OCI-LY7 (cell line): Measurements from ENCODE around the gene RNF224. TPM values are rescaled to one million over a fixed set of nuclear protein-coding genes. Genes with fewer than 3 reads are reported as not detected.
A peak's percentile ranks its signal among the peaks of the same experiment; 100 is the strongest.

ENCODE experiments used
- Bru-seq: library from RNA; stranded (reverse); fragments of 400-500 nt; gene quantifications from one replicate; lab custom pipeline; 2021; lab: Mats Ljungman, UMichigan
- BruChase-seq, 2 experiments: library from RNA; stranded (reverse); fragments of 400-500 nt; gene quantifications; one replicate each; lab custom pipeline; 2021; lab: Mats Ljungman, UMichigan
- BruUV-seq: library from RNA; stranded (reverse); fragments of 400-500 nt; replicated peaks from 2 replicates; lab custom pipeline; 2021; lab: Mats Ljungman, UMichigan
- CTCF ChIA-PET: fragments of 300-600 bp; sonication (Branson Sonifier 250); formaldehyde crosslinking; loops from one replicate; lab custom pipeline; 2022; ENCODE audit warnings: antibody characterized with exemption; ENCODE audit not compliant: unreplicated experiment; lab: Charles Lee
- POLR2A ChIA-PET: fragments of 300-600 bp; sonication (Branson Sonifier 250); formaldehyde crosslinking; loops from one replicate; lab custom pipeline; 2022; ENCODE audit warnings: antibody characterized with exemption; lab: Charles Lee
- DNase-seq: peaks from one replicate; pipeline ENCODE4 v3.0.0-alpha.2; 2015; ENCODE audit warnings: low spot score
- H2AFZ ChIP-seq: fragments of 200-600 bp; sonication (generic), shearing (Covaris generic); 2 replicates; pipeline ENCODE4 v1.6.1; 2014; ENCODE audit warnings: mild to moderate bottlenecking, antibody characterized with exemption, low read length, moderate library complexity
- H3K27ac ChIP-seq: fragments of 200-600 bp; sonication (generic); 2 replicates; pipeline ENCODE4 v1.5.1; 2014; ENCODE audit warnings: mixed run types, low read depth, mild to moderate bottlenecking, moderate library complexity, low read length, inconsistent platforms; ENCODE audit not compliant: poor library complexity, severe bottlenecking
- H3K36me3 ChIP-seq: fragments of 200-600 bp; sonication (generic); 2 replicates; pipeline ENCODE4 v1.6.1; 2014; ENCODE audit warnings: mild to moderate bottlenecking, antibody characterized with exemption, low read length, moderate library complexity, mixed read lengths; ENCODE audit not compliant: insufficient read depth
- H3K4me1 ChIP-seq: fragments of 200-600 bp; sonication (generic); 2 replicates; pipeline ENCODE4 v1.5.1; 2014; ENCODE audit warnings: mild to moderate bottlenecking, low read length; ENCODE audit not compliant: insufficient read depth, poor library complexity, severe bottlenecking
- H3K4me2 ChIP-seq: fragments of 200-600 bp; sonication (generic); 2 replicates; pipeline ENCODE4 v1.6.1; 2014; ENCODE audit warnings: mild to moderate bottlenecking, low read length
- H3K4me3 ChIP-seq: fragments of 200-600 bp; sonication (generic); 2 replicates; pipeline ENCODE4 v1.5.1; 2014; ENCODE audit warnings: mild to moderate bottlenecking, low read depth, low read length; ENCODE audit not compliant: poor library complexity, severe bottlenecking
- H3K79me2 ChIP-seq: fragments of 200-600 bp; sonication (generic); 2 replicates; pipeline ENCODE4 v1.6.1; 2016; ENCODE audit warnings: low read depth, mild to moderate bottlenecking, low read length, moderate library complexity, mixed read lengths; ENCODE audit not compliant: insufficient read depth
- H3K9me2 ChIP-seq: fragments of 200-600 bp; sonication (generic); 2 replicates; pipeline ENCODE4 v1.6.1; 2016; ENCODE audit warnings: mild to moderate bottlenecking, low read length, mixed read lengths; ENCODE audit not compliant: insufficient read depth
- H3K9me3 ChIP-seq: fragments of 200-600 bp; sonication (generic); 2 replicates; pipeline ENCODE4 v1.6.1; 2014; ENCODE audit warnings: mild to moderate bottlenecking, mixed run types, low read length, mixed read lengths
- H4K20me1 ChIP-seq: fragments of 200-600 bp; sonication (generic); 2 replicates; pipeline ENCODE4 v1.6.1; 2014; ENCODE audit warnings: mild to moderate bottlenecking, antibody characterized with exemption, low read length, moderate library complexity, mixed read lengths; ENCODE audit not compliant: insufficient read depth
- CTCF ChIP-seq: fragments of 200-600 bp; sonication (generic); conservative IDR thresholded peaks from 2 replicates; pipeline ENCODE4 v1.5.1; 2014; ENCODE audit warnings: mild to moderate bottlenecking, antibody characterized with exemption, low read length, moderate library complexity, mixed read lengths
- EZH2phosphoT487 ChIP-seq: fragments of 200-600 bp; sonication (generic); IDR thresholded peaks from 2 replicates; pipeline ENCODE4 v1.6.1; 2018; ENCODE audit warnings: low read depth, borderline replicate concordance, mild to moderate bottlenecking, mixed run types, antibody characterized with exemption, low read length, moderate library complexity, mixed read lengths
- intact Hi-C: fragments of 100-400 bp; cut with micrococcal nuclease; formaldehyde crosslinking; loops from one replicate; pipeline ENCODE4 v1.10.0; 2022; ENCODE audit not compliant: unreplicated experiment
- long read RNA-seq: library from polyadenylated mRNA; stranded (forward); transcript quantifications from one replicate; pipeline ENCODE4 v2.0.0, GENCODE V29; 2022
- total RNA-seq, 2 experiments: library from RNA; depleted of rRNA in 1 of 2; stranded (reverse); fragments of >200 nt in 1 of 2; shearing (Covaris generic) in 1 of 2; gene quantifications; 2 replicates each; pipeline ENCODE4 v1.2.3, GENCODE V29; 2014 to 2022

RNF224 gene
- total RNA-seq (2014; rRNA removed; shearing (Covaris generic)) (0.13 TPM in 1 of 2 replicates, not detected in the other), total RNA-seq (2022) (0.30 TPM in 1 of 2 replicates, not detected in the other), Bru-seq, nascent RNA (not detected), BruChase-seq, experiment 1, labeled RNA remaining after a 6-hour chase (percentile 24 among the genes with signal in this experiment), BruChase-seq, experiment 2, labeled RNA remaining after a 2-hour chase (percentile 18 among the genes with signal in this experiment)
- long read RNA-seq = 0 reads

- CTCF ChIA-PET = interaction anchor here (0.6 kb wide), 1 partner anchor 34 kb away, joined by 3 read pairs; no protein-coding TSS in a partner anchor
- no peak within 1 kb of the TSS for H3K27ac ChIP-seq
- no peak for TF ChIP-seq EZH2phosphoT487
- TF ChIP-seq CTCF = peak; percentile 96
- H3K4me3 ChIP-seq = no peak within 1 kb of the TSS
- intact Hi-C loops = loop anchor here (1.0 to 2.0 kb wide), 4 partner anchors 27 to 181 kb away; partner anchors contain the start of genes NPDC1 and TPRN
- no peak within 1 kb of the TSS for H3K4me2 ChIP-seq
- H3K4me1 ChIP-seq = peaks cover 21% of the 10 kb centered on the region
- H3K79me2 ChIP-seq = no peaks in the 10 kb centered on the region
- no TSS peak for BruUV-seq
- POLR2A ChIA-PET = interaction anchor here (0.6 kb wide), 2 partner anchors 77 to 109 kb away, joined by 5 read pairs; no protein-coding TSS in a partner anchor
- H3K9me3 ChIP-seq = no peaks in the 10 kb centered on the region
- DNase-seq = peak; percentile 90
- no peak within 1 kb of the TSS for H2AFZ ChIP-seq
- no peaks in the 10 kb centered on the region for H3K9me2 ChIP-seq
- no peaks in the 10 kb centered on the region for H3K36me3 ChIP-seq
- H4K20me1 ChIP-seq = no peaks in the 10 kb centered on the region
These were observed at the start of gene RNF224 for GRCh38 chr9:137227054-137227852. Gene RNF224, plus strand, starts transcription at chr9:137227502. Its CDS starts 834 bp downstream, at chr9:137228336.

- DNase-seq = no peak
- Histone ChIP-seq H2AFZ (no peak overlapping the region), H3K79me2 (no peaks in the 10 kb centered on the region), H3K9me3 (no peaks in the 10 kb centered on the region), H4K20me1 (no peaks in the 10 kb centered on the region; the same call in 1 of the 2 replicates), H3K27ac (no peak overlapping the region), H3K4me3 (no peak overlapping the region), H3K4me1 (no peaks in the 10 kb centered on the region), H3K9me2 (no peaks in the 10 kb centered on the region), H3K36me3 (peaks cover 47% of the 10 kb centered on the region), H3K4me2 (no peak overlapping the region)
- CTCF ChIA-PET = no interaction called here
- BruUV-seq = no TSS peak
- POLR2A ChIA-PET = no interaction called here
- TF ChIP-seq CTCF = no peak
- TF ChIP-seq EZH2phosphoT487 = no peak
- intact Hi-C loops = no loop called here
These were observed 48.9 kb upstream of the RNF224 start for GRCh38 chr9:137178201-137178938.
